ENCODE results near the gene PCMT1.
"Not testable (repeated sequence)": the region's sequence is repeated elsewhere in the genome, so short reads cannot be mapped to it uniquely, and the experiment has no call there.

The PCMT1 gene

DNA sequence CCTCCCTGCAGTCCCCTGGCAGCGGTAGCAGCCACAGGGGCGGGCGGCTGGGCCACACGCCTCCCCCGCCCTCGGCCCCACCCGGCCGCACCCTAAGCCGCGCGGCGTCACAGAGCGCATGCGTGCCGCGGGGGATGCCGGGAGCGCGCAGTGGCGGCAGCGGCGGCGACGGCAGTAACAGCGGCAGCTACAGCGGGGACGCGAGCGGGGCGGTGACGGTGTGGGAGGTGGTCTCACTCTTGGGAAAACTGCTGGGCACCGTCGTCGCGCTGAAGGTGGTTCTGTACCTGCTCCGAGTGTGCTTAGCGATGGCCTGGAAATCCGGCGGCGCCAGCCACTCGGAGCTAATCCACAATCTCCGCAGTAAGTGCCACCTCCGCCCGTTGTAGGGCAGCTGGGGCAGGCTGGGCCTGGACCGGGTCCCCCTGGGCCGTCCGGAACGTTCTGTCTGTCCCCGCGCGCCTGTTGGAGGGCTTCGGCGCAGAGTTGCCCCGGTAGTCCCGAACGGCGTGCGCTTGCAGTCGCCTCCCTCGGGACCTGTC is at the start of gene PCMT1:
TSS of gene PCMT1 (plus strand) at position 148 of the 542 bp plus-strand sequence. CDS start at position 309, 161 bp downstream.
- DNase-seq = peak; percentile 82 to 91

DNA sequence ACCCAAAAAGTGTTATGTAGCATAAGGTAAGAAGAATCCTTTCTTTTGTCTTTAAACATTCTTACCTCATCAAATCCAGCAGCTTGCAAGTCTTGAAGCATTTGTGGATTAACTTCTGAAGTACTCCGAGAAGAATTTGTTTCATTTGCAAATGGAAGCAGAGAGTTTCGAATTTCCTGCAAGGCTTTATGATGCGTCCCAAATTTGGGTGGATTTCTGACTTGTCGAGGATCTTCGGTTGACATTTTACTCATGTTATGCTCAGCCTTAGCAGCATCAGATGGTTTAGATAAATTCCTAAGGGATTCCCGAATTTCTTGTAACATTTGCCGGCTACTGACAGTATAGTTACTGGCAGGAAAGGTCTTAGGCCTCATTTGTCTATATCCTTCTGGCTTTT is 47.8 kb upstream of the PCMT1 start:
- DNase-seq = no peak

DNA sequence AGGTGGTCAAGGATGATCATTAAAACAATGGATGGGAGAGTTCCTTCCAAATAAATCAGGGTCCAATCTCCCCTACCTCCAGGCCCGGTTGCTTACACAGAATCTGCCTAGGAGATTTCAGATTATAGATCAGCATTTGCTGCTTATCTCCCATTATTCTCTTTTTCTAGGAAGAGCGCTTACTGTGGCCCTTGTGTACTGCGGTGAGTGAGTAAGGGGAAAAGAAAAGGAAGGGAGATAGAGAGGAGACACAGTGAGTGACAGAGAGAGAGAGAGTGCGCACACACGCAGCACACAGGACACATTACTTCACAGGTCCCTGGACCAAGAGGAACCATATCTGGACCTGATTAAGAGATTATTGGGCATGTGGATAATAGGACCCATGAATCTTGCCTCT is 37.8 kb upstream of the PCMT1 start:
- DNase-seq = no peak

DNA sequence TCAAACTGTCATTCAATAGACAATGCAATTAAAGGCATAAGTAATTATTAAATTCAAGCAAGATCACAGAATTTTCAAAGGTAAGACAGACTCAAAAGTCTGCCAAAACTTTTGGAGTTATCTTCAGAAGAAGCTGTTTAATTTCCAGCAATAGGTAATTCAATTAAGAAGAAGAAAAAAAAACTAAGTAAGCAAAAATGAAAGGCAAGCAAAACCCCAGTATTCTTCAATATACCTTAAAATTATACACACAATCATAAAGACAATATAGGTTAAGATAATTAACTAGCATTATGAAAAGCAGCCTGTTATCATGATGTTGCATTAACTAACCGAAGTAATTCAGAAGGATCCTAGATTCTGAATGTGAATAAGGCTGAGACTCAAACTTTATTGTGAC is 35.1 kb upstream of the PCMT1 start:
- no peak for DNase-seq

DNA sequence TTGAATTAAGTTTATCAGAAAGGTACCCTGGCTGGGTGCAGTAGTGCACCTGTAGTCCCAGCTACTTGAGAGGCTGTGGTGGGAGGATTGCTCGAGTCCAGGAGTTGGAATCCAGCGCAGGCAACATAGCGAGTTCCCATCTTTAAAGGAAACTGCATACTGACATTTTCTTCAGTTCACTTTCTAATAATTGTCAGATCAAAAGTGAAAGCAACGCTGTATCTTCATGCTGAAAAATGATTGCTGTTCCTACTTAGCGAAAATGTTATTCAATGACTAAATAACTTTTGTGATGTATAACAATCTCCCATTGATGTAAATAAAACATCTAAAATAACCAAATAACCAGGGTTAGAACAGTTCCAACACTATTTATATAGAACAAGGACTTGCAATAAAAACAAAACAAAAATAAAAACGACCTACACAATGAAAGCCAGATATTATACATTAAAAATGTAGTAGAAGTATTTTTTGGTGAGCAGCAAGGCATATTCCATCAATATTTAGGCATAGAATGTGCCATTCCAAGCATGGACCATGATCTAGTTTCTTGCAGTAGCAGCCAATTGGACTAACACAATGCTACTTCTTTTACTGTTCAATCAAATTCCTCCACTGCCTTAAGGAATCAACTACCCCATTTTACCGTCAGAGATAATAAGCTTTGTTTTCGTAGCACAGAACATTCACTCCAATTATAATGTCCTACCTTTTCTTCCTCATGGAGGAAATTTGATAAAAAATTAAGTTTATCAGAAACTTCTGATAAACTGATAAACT is 33.2 kb upstream of the PCMT1 start:
- no peak for DNase-seq

DNA sequence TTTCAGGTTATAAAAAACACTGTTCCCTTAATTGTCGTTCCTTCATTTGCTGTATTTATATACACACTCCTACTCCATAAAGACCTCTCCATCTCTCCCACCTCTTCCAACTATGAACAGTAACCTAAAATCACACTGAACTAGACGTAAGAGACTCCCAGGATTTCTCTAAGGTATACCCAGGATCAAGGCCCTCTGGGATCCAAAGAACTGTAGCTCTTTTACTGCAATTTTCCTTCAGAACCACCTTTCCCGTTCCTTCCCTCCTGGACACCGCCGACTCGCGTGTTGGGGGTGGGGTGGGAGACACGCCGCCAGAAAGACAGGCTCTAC is 32.3 kb upstream of the PCMT1 start:
- DNase-seq = no peak

DNA sequence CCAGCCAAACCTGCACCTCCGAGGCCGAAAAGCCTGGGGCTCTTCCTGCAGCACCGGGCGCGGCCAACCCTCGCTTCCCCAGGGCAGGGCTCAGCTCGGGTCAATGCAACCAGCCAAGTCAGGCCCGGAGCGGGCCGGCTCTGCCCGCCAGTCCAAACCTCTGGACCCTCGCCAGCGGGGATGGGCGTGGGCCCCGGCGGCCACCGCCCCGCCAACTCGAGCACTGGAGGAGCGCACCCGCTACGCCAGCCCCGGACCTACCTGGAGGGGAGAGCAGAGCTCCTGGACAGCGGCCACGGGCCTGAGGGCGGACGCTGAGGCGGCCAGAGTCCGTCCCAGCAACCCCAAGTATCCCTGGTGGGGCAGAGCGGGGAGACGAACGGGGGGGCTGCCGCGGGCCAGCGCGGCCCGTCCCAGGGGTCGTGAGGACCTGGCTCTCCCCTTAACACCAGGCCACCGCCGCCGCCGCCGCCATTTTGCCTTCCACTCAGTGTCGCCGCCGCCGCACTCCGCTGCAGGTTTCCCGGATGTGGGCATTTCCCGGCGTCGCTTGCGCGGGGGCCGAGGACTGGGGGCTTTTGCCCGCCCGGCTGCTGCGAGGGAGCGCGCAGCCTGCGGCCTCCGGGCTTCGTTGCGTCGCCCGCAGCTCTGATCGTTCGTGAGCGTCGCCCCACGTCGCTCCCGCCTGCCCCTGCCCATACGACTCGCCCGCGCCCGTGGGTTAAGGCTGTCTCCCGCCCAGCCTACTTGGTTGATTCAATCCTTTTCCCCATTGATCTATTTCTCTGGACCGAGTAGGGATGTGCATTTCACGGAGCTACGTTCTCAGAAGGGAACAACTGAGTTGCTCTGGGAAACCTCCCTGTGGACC is 31.7 kb upstream of the PCMT1 start, which contains the start of gene LATS1:
TSS of gene LATS1 (minus strand) at position 514 of the 871 bp plus-strand sequence. CDS start 15,975 bp downstream, outside the sequence.
- DNase-seq = peak; percentile 89 to 92

DNA sequence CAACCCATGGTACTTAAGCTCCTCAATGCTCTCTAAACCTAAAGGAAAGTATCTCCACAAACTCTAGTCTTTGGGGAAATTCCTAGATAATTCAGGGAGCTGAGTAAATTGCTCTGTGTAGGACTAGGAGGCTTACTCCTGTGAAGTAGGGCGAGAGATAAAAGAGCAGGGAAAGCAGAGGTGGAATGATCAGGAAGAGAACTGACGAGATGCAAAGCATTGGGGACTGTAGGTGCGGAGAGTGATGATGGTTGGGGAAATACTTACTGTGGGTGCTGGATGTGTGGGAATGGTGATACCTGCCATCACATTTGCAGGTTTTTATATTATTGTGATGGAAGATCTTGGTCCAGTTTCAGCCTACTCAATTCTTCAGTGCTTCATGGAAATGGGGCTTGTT is 30.0 kb upstream of the PCMT1 start:
- no peak for DNase-seq

DNA sequence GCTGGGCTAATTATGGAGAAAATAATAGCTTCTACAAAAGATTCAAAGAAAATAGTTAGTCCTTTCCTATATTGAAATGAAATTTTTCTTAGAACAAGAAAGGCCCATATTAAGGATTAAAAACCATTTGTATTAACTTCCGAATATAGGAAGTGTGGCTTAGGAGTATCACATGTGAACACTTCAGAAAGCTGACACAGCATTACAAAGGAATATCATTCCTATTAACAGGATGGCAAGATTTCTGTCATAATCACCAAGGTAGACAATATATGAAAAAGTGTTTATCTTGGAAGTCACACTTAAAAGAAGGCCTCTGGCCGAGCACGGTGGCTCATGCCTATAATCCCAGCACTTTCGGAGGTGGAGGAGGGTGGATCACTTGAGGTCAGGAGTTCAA is 26.3 kb upstream of the PCMT1 start:
- DNase-seq = no peak

DNA sequence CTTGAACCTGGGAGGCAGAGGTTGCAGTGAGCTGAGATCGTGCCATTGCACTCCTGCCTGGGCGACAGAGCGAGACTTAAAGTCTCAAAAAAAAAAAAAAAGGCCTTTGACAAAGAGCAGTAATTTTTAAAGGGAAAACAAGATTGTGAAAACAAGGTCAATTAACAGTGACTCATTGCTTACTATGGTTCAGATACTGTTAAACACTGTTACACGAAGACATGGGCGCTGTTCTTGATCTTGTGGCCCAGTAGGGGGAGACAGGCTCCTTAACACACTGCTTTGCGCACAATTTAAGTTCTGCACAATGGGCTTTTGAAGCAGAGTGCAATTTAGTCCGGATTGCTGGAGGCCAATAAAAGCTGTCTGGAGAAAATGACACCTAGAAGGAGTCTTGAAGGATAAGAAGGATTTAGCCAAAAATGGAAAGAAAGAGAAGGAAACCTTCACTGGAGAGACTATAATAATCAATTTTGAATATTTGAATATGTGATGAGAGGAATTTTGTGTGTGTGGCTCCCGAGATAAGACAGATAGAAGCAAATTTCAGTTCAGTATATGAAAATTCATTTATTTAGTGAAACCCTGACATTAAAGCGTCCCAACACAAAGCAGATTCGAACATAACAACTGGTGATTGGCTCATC is 25.6 kb upstream of the PCMT1 start:
- peak in 1 of 2 donors; percentile 21 for DNase-seq

DNA sequence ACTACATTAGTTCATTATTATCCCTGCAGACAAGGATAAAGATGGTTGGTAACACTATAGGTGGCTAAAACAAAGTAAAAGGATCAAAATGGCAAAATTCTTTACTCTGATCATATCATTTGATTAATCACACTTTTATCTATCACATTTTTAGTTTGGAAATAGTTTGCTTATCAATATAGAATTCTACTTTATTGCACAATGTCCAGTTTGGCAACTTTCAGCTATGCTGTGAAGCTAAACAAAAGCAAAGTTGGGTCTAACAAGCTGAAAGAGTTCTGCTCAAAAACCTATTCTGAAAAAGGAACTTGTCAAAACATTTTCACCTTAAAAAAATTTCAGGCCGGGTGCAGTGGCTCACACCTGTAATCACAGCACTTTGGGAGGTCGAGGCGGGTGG is 23.8 kb upstream of the PCMT1 start:
- DNase-seq = no peak

DNA sequence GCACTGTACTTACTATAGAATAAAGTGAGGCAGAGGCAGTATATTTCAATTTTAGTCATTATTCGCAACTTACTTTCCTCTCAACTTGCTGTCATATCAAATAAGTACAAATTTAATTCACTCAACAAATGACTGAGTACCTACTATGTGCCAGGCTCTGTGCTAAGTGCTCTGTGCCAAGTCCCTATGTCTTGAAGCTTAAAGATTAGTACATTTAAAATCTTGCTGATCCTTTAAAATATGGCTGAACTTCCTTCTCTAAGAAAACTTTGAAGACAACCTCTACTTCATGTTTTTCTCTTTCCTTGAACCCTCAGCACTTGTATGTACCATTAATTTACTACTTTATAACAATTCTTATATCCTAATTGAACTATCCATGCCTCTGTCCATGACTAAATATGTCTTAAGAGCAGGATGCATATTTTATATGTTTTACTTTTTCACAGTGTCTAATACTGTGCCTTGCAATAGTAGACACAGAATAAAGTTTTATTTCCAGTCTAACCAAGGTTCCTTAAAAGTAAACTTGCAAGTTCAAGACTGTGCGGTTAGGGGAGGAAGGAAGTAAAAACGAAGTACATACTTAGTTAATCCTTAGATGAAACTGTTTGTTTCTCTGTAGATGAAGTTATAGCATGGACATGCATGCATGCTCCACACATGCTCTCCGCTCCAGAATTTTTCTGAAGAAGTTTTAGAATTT is 21.6 kb upstream of the PCMT1 start:
- DNase-seq = no peak

DNA sequence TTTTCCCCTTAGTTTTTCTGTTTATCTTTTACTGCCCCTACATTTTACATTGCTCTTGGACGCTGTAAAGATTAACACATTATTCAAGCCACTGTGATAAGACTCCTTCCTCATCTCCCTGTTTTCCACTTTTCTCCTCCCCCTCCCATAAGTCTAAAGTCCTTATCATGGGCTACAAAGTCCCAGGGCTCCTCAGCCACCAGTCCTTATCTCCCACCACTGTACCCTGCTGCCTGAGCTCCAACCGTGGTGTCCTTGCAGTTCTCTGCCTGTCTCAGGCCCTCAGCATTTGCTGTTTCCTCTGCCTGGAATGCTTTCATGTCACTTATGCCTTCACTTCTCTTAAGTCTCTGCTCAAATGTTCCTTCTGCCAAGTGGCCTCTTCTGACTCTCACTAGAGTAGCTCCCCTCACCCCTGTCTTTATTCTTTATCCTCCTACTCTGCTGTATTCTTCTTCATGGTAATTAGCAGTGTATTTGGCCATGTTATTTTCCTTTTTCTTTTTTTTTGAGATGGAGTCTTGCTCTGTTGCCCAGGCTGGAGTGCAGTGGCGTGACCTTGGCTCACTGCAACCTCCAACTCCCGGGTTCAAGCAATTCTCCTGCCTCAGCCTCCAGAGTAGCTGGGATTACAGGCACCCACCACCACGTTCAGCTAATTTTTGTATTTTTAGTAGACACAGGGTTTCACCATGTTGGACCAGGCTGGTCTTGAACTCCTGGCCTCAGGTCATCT is 20.9 kb upstream of the PCMT1 start:
- no peak for DNase-seq

DNA sequence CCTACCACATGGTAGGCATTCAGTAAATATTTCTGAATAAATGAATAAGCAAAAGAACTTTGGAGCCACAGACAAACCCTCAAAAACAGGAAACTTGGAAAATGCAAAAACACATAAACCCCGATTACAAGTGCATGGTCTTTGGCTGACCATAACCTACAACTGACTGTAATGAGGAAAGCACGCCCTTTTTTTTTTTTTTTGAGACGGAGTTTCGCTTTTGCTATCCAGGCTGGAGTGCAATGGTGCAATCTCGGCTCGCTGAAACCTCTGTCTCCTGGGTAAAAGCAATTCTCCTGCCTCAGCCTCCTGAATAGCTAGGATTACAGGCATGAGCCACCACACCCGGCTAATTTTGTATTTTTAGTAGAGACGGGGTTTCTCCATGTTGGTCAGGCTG is 19.7 kb upstream of the PCMT1 start:
- no peak for DNase-seq

DNA sequence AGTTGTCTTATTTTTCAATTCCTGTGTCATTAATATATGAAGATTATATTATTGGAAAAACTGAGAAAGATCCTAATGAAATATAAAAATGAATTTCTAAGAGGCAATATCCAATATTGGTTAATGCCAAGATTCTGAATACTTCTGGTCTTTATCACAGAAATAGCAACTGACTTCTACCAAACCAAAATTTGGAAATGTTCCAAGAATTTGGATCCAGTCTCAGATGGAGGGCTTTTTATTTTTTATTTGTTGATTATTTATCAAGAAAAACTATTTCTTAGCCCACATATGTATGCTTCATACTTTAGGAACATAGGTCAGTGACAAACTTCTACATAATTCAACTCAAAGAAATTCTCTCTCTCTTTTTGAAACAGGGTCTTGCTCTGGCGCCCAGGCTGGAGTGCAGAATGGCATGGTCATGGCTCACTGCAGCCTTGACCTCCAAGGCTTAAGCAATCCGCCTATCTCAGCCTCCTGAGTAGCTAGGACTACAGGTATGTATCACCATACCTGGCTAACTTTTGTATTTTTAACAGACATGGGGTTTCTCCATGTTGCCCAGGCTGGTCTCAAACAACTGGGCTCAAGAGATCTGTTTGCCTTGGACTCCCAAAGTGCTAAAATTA is 16.3 kb upstream of the PCMT1 start:
- no peak for DNase-seq

DNA sequence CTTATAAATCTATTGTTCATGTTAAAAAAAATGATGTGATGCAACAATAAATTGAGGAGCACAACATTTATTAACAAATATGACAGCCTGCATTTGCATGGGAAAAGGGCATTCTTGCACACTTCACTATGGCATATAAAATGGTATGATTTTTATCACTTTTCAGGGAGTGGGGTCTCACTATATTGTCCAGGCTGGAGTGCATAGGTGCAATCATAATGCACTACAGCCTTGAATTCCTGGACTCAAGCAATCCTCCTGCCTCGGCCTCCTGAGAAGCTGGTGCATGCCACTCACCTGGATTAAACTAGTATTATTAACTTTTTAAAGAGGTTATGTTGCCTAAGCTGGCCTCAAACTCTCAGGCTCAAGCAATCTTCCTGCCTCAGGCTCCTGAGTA is 14.6 kb upstream of the PCMT1 start:
- DNase-seq = no peak

DNA sequence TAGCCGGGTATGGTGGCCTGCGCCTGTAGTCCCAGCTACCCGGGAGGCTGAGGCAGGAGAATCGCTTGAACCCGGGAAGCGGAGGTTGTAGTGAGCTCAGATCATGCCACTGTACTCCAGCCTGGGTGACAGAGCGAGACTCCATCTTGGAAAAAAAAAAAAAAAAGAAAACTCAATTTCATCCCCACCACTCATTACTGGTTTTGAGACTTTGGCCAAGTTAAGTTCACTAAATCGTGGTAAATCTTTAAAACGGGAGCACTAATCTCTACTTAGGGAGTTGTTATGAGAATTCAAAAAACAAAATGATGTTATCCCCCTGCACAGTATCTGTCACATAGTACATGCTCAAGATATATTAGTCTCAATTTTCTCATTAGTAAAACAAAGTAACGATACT is 4.3 kb upstream of the PCMT1 start:
- DNase-seq = not testable (repeated sequence)

DNA sequence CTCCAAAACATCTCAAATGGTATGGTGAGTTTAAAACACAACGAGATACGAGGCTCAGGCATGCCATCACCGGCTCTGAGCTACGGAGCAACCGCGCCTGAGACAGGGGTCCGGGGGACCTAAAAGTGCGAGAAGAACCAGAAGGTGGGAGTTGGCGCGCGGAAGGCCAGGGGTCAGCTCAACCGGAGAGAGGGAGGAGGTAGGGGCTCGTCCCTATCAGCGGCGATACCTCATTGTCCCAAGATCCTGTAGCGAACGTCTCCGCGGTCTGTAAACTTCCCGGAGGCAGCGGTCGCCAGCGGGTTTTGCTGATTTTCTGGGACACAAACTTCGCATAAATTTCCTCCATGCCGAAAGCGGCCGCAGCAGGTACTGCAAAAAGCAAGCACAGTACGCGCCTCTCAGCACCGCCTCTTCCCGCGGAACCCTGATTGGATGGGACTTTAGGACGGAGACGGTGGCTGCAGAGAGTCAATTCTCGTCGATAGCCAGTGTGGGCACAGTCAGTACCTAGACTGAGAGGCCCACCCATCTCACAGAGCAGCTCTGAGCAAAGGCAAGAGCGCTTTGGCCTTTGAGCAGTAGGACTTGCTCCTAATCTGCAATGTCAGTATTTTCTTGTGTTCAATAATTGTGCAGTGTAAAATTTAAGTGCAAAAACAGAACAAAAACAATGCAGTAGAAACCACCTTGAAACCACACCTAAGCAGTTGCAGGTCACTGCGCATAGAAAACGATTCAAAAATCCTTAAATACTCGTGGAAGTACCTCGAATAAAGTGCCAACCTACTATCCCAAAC is 3.2 kb upstream of the PCMT1 start, which contains the start of gene NUP43:
TSS of gene NUP43 (minus strand) at position 383 of the 800 bp plus-strand sequence. CDS start at position 349, 34 bp downstream.
- peak; percentile 88 to 93 for DNase-seq

DNA sequence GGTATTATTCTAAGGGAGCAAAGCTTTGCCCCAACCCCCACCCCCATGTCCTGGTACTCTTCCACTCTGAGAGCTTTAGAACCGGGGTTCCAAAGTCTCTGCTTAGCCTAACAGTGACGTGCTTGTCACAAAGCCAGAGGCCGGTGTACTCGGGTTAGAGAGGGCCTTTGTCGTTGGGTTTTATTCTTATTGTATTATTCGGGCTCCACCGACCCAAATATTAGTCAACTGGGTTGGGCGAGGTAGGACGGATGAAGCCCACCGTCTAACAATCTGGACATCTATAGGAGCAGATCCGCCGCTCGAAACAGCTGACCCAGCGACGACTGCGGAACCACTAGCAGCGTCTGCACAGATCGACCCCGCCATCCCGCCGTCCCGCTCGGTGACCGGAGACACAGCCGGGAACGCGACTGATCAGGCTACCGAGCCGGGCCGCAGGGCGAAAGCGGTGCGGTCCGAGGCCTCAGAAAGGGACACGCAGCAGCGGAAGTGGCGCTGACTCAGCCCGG is 403 bp upstream of the PCMT1 start:
- DNase-seq = not testable (repeated sequence)

DNA sequence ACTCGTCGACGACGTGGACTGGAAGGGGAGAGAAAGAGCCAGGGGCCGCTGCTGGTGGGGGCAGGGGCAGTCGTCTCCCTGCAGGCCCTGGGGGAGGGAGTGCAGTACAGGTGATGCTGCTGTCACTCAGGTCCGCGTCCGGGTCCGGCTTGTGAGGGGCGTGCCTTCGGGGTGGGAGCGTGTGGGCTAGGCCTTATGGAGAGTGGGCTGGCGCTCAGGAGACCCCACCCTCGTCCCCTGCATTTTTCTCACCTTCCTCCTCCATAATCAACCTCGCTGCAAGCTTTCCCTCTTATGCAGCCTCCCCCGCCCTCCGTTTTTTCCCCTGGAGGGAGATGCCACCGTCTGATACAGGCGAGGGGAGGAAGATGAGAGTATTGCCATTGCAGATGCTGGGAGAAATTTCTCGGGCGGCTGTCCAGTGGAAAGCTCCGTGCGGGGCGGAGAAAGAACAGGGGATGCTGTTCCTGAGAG is 632 bp downstream of the PCMT1 start:
- DNase-seq = peak; percentile 36 to 53

Measured in stimulated activated CD4-positive, alpha-beta T cell treated with anti-CD3 and anti-CD28 coated beads, Interleukin-2, amount 100 ng/mL, for 48 hours (primary cell).